ENCODE results near the gene RIOX2.

The RIOX2 gene

DNA sequence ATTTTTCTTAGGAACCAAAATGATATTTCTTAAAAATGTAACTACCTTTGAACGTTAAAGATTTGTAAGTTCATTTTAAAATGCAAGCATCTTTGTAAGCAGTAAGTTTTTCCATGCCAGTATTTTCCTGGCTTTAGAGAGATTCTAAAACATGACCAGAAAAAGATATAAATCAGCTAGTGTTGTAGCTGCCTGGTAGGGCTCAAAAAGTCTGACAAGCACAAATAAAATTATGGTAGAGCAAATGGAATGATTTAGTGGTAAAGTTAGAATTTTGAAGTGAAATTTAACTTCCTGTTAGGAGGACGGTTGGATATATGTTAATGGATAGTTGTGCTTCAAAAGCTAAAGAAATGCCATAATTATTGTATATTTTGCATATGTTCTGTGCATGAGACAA, 33.2 kb upstream of the RIOX2 start:
- Histone ChIP-seq H3K9ac (ENCODE audit: low read length in 5 of 5) (no peak overlapping the region), H3K27me3 (ENCODE audit: control insufficient read depth in 5 of 5, insufficient read depth in 4 of 5, low read length in 5 of 5) (no peaks in the 10 kb centered on the region), H3K4me1 (ENCODE audit: control insufficient read depth in 5 of 5, insufficient read depth in 5 of 5, low read length in 5 of 5) (no peaks in the 10 kb centered on the region), H3K36me3 (ENCODE audit: control insufficient read depth in 5 of 5, insufficient read depth in 5 of 5, low read length in 5 of 5) (no peaks in the 10 kb centered on the region), H3K4me3 (ENCODE audit: low read depth in 1 of 5, low read length in 5 of 5) (no peak overlapping the region), H3K27ac (ENCODE audit: low read depth, low read length) (no peak overlapping the region), H3K9me3 (ENCODE audit: control insufficient read depth in 5 of 5, low read length in 5 of 5) (no peaks in the 10 kb centered on the region)

DNA sequence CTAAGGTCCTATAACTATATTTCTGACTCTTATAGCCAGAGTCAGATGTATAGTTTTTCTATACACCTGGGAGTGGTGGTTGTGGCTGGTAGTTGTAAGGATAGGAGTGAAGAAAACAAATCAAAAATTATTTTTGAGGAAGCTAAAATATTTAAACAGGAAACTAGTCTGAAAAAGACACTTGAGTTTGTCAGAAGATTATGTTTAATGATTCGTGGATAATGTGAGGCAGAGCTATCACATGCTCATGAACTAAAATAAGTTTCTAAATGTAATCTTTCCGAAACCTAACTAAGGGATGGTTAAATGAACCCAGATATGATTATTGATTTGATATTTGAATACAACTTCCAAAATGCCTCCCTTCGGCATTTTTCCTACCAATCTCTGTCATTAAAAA, 32.5 kb upstream of the RIOX2 start:
- H3K4me1 ChIP-seq (ENCODE audit: control insufficient read depth in 5 of 5, insufficient read depth in 5 of 5, low read length in 5 of 5), result no peaks in the 10 kb centered on the region
- H3K4me3 ChIP-seq (ENCODE audit: low read depth in 1 of 5, low read length in 5 of 5), result no peak overlapping the region
- H3K27me3 ChIP-seq (ENCODE audit: control insufficient read depth in 5 of 5, insufficient read depth in 4 of 5, low read length in 5 of 5), result no peaks in the 10 kb centered on the region
- H3K36me3 ChIP-seq (ENCODE audit: control insufficient read depth in 5 of 5, insufficient read depth in 5 of 5, low read length in 5 of 5), result no peaks in the 10 kb centered on the region
- no peak overlapping the region for H3K27ac ChIP-seq (ENCODE audit: low read depth, low read length)
- no peak overlapping the region for H3K9ac ChIP-seq (ENCODE audit: low read length in 5 of 5)
- H3K9me3 ChIP-seq (ENCODE audit: control insufficient read depth in 5 of 5, low read length in 5 of 5), result no peaks in the 10 kb centered on the region

GRCh38 chr3:98003306-98003969, 31.2 kb upstream of the RIOX2 start:
- Histone ChIP-seq H3K9me3 (ENCODE audit: control insufficient read depth in 5 of 5, low read length in 5 of 5) (no peaks in the 10 kb centered on the region), H3K36me3 (ENCODE audit: control insufficient read depth in 5 of 5, insufficient read depth in 5 of 5, low read length in 5 of 5) (no peaks in the 10 kb centered on the region), H3K4me1 (ENCODE audit: control insufficient read depth in 5 of 5, insufficient read depth in 5 of 5, low read length in 5 of 5) (no peaks in the 10 kb centered on the region), H3K27me3 (ENCODE audit: control insufficient read depth in 5 of 5, insufficient read depth in 4 of 5, low read length in 5 of 5) (no peaks in the 10 kb centered on the region), H3K4me3 (ENCODE audit: low read depth in 1 of 5, low read length in 5 of 5) (no peak overlapping the region), H3K9ac (ENCODE audit: low read length in 5 of 5) (no peak overlapping the region), H3K27ac (ENCODE audit: low read depth, low read length) (no peak overlapping the region)

DNA sequence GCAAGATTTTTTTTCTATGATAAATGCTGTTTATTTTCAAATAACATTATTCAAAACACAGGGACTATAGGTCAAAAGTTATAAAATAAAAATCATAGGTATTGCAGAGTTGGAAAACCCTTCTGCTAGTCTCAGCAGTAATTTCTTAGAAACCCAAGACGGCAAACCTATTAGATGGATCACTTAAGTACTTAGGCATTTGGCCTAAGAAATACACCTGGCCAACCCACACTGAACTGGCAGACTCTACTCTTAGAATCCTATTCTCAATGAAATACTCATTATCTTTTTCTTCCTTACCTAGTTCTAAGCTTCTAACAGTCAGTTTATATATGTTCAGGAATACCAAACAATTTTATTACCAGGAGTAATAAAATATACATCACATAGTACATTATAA, 30.5 kb upstream of the RIOX2 start:
- H3K27ac ChIP-seq (ENCODE audit: low read depth, low read length), result no peak overlapping the region
- no peak overlapping the region for H3K9ac ChIP-seq (ENCODE audit: low read length in 5 of 5)
- no peaks in the 10 kb centered on the region for H3K4me1 ChIP-seq (ENCODE audit: control insufficient read depth in 5 of 5, insufficient read depth in 5 of 5, low read length in 5 of 5)
- no peaks in the 10 kb centered on the region for H3K9me3 ChIP-seq (ENCODE audit: control insufficient read depth in 5 of 5, low read length in 5 of 5)
- no peaks in the 10 kb centered on the region for H3K36me3 ChIP-seq (ENCODE audit: control insufficient read depth in 5 of 5, insufficient read depth in 5 of 5, low read length in 5 of 5)
- no peak overlapping the region for H3K4me3 ChIP-seq (ENCODE audit: low read depth in 1 of 5, low read length in 5 of 5)
- no peaks in the 10 kb centered on the region for H3K27me3 ChIP-seq (ENCODE audit: control insufficient read depth in 5 of 5, insufficient read depth in 4 of 5, low read length in 5 of 5)

DNA sequence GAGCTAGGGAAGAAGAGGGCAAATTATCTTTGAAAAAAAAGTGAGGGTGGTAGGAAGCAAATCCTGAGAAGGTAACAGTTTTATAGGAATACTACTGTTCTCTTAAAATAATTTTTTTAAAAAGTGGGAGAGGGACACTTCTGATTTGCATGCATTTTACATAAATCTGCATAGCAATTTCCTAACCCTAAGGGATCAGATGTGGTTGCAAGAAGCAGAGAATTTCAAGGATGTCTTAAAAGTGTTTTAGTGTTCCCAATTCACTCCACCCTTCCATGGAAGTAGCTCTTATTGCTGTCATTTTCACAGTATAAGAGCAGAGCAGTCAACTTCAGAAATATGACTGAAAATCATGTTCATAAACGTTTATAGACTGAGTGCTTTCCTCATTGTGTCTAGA, 27.8 kb upstream of the RIOX2 start:
- Histone ChIP-seq H3K4me1 (ENCODE audit: control insufficient read depth in 5 of 5, insufficient read depth in 5 of 5, low read length in 5 of 5) (no peaks in the 10 kb centered on the region), H3K9me3 (ENCODE audit: control insufficient read depth in 5 of 5, low read length in 5 of 5) (no peaks in the 10 kb centered on the region), H3K4me3 (ENCODE audit: low read depth in 1 of 5, low read length in 5 of 5) (no peak overlapping the region), H3K36me3 (ENCODE audit: control insufficient read depth in 5 of 5, insufficient read depth in 5 of 5, low read length in 5 of 5) (no peaks in the 10 kb centered on the region), H3K27me3 (ENCODE audit: control insufficient read depth in 5 of 5, insufficient read depth in 4 of 5, low read length in 5 of 5) (no peaks in the 10 kb centered on the region), H3K27ac (ENCODE audit: low read depth, low read length) (no peak overlapping the region), H3K9ac (ENCODE audit: low read length in 5 of 5) (no peak overlapping the region)

DNA sequence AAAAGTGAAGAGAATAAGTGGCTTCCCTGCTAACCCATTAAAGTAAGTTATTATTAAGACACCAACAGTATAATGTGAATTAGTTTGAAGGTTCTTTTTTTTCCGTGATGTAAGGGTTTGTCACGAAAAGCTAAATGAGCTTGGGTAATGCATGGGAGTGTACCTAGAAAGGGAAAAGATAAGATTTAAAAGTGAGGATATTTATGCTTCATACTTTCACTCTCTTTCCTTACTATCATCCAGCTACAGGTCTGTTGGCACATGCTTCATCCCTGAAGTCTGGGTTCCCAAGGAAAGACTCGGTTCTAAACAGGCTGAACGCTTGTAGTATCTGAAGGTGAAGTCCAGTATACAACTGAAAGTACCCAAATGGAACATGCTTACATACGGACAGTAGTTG, 26.9 kb upstream of the RIOX2 start:
- H3K4me3 ChIP-seq (ENCODE audit: low read depth in 1 of 5, low read length in 5 of 5), result no peak overlapping the region
- no peaks in the 10 kb centered on the region for H3K36me3 ChIP-seq (ENCODE audit: control insufficient read depth in 5 of 5, insufficient read depth in 5 of 5, low read length in 5 of 5)
- no peak overlapping the region for H3K9ac ChIP-seq (ENCODE audit: low read length in 5 of 5)
- H3K27ac ChIP-seq (ENCODE audit: low read depth, low read length), result no peak overlapping the region
- H3K9me3 ChIP-seq (ENCODE audit: control insufficient read depth in 5 of 5, low read length in 5 of 5), result no peaks in the 10 kb centered on the region
- no peaks in the 10 kb centered on the region for H3K4me1 ChIP-seq (ENCODE audit: control insufficient read depth in 5 of 5, insufficient read depth in 5 of 5, low read length in 5 of 5)
- H3K27me3 ChIP-seq (ENCODE audit: control insufficient read depth in 5 of 5, insufficient read depth in 4 of 5, low read length in 5 of 5), result no peaks in the 10 kb centered on the region

DNA sequence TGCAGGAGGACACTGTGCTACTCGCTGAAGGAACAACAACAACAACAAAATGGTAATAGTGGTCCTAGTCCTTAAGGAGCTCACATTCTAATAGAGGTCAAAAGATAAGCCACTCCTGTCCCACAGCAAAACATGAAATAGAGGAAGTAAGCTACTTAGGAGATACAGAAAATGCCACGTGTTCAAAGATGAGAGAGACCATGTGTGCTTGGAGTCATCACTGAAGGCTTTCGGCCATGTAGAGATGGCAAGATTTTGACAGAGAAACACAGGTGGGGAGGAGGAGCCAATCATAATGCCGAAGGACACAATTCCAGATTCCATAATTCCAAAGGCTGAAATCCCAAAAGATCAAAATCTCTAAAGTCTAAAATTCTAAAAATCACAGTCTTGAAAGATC, 24.8 kb upstream of the RIOX2 start:
- Histone ChIP-seq H3K36me3 (ENCODE audit: control insufficient read depth in 5 of 5, insufficient read depth in 5 of 5, low read length in 5 of 5) (no peaks in the 10 kb centered on the region), H3K4me1 (ENCODE audit: control insufficient read depth in 5 of 5, insufficient read depth in 5 of 5, low read length in 5 of 5) (no peaks in the 10 kb centered on the region), H3K27ac (ENCODE audit: low read depth, low read length) (no peak overlapping the region), H3K4me3 (ENCODE audit: low read depth in 1 of 5, low read length in 5 of 5) (no peak overlapping the region), H3K27me3 (ENCODE audit: control insufficient read depth in 5 of 5, insufficient read depth in 4 of 5, low read length in 5 of 5) (peaks cover 0 to 4% (median 0%) of the 10 kb centered on the region in 5 donors), H3K9me3 (ENCODE audit: control insufficient read depth in 5 of 5, low read length in 5 of 5) (no peaks in the 10 kb centered on the region), H3K9ac (ENCODE audit: low read length in 5 of 5) (no peak overlapping the region)

- H3K36me3 ChIP-seq (ENCODE audit: control insufficient read depth in 5 of 5, insufficient read depth in 5 of 5, low read length in 5 of 5), result no peaks in the 10 kb centered on the region
These were observed 22.2 kb upstream of the RIOX2 start for GRCh38 chr3:97994328-97994945.

GRCh38 chr3:97993526-97993925, 21.3 kb upstream of the RIOX2 start:
- peaks cover 0 to 4% (median 0%) of the 10 kb centered on the region in 5 donors for H3K27me3 ChIP-seq (ENCODE audit: control insufficient read depth in 5 of 5, insufficient read depth in 4 of 5, low read length in 5 of 5)

More at GRCh38 chr3:97994328-97994945, 22.2 kb upstream of the RIOX2 start:
- Histone ChIP-seq H3K9me3 (ENCODE audit: control insufficient read depth in 5 of 5, low read length in 5 of 5) (no peaks in the 10 kb centered on the region), H3K4me1 (ENCODE audit: control insufficient read depth in 5 of 5, insufficient read depth in 5 of 5, low read length in 5 of 5) (no peaks in the 10 kb centered on the region), H3K27ac (ENCODE audit: low read depth, low read length) (no peak overlapping the region), H3K27me3 (ENCODE audit: control insufficient read depth in 5 of 5, insufficient read depth in 4 of 5, low read length in 5 of 5) (peaks cover 0 to 4% (median 0%) of the 10 kb centered on the region in 5 donors), H3K4me3 (ENCODE audit: low read depth in 1 of 5, low read length in 5 of 5) (no peak overlapping the region), H3K9ac (ENCODE audit: low read length in 5 of 5) (no peak overlapping the region)

GRCh38 chr3:97992547-97993173, 20.4 kb upstream of the RIOX2 start:
- H3K9ac ChIP-seq (ENCODE audit: low read length in 5 of 5), result no peak overlapping the region
- H3K27ac ChIP-seq (ENCODE audit: low read depth, low read length), result no peak overlapping the region
- no peaks in the 10 kb centered on the region for H3K4me1 ChIP-seq (ENCODE audit: control insufficient read depth in 5 of 5, insufficient read depth in 5 of 5, low read length in 5 of 5)
- no peaks in the 10 kb centered on the region for H3K9me3 ChIP-seq (ENCODE audit: control insufficient read depth in 5 of 5, low read length in 5 of 5)
- no peaks in the 10 kb centered on the region for H3K36me3 ChIP-seq (ENCODE audit: control insufficient read depth in 5 of 5, insufficient read depth in 5 of 5, low read length in 5 of 5)
- peaks cover 0 to 4% (median 0%) of the 10 kb centered on the region in 5 donors for H3K27me3 ChIP-seq (ENCODE audit: control insufficient read depth in 5 of 5, insufficient read depth in 4 of 5, low read length in 5 of 5)
- no peak overlapping the region for H3K4me3 ChIP-seq (ENCODE audit: low read depth in 1 of 5, low read length in 5 of 5)

More at GRCh38 chr3:97993526-97993925, 21.3 kb upstream of the RIOX2 start:
- Histone ChIP-seq H3K36me3 (ENCODE audit: control insufficient read depth in 5 of 5, insufficient read depth in 5 of 5, low read length in 5 of 5) (no peaks in the 10 kb centered on the region), H3K4me1 (ENCODE audit: control insufficient read depth in 5 of 5, insufficient read depth in 5 of 5, low read length in 5 of 5) (no peaks in the 10 kb centered on the region), H3K9ac (ENCODE audit: low read length in 5 of 5) (no peak overlapping the region), H3K4me3 (ENCODE audit: low read depth in 1 of 5, low read length in 5 of 5) (no peak overlapping the region), H3K9me3 (ENCODE audit: control insufficient read depth in 5 of 5, low read length in 5 of 5) (no peaks in the 10 kb centered on the region), H3K27ac (ENCODE audit: low read depth, low read length) (no peak overlapping the region)
